ENCODE measurements around the gene FUBP1. TPM values are rescaled to one million over a fixed set of nuclear protein-coding genes. Genes with fewer than 3 reads are reported as not detected.
"Not testable (repeated sequence)": the region's sequence is repeated elsewhere in the genome, so short reads cannot be mapped to it uniquely, and the experiment has no call there.

The FUBP1 gene
- total RNA-seq, 1 donor = 87.7 TPM

- no peak for DNase-seq (ENCODE audit: low read depth)
- no peak overlapping the region for H3K4me3 ChIP-seq (ENCODE audit: low read depth, low read length)
Measured at GRCh38 chr1:77929806-77930205, 49.1 kb downstream of the FUBP1 start.

DNA sequence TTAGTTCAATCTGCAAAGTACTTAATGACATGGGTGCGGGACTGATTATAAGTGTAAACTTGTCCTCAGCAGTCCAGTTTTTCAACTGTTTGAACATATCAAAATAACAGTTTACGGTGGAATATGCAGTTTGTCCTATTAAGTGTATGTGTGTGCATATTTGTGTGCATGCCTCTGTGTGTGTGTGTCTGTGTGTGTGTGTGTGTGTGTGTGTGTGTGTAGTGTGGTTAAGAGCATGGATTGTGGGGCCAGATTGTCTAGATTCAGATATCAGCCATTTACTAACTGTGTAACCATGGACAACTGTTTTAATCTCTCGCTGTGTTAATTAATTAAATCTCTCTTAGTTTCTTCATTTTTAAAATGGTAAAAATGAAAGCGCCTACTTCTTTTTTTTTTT is 51.5 kb downstream of the FUBP1 start:
- TF ChIP-seq CTCF (IDR thresholded peaks at IDR 0.05; ENCODE audit: insufficient read depth, low read length) = no peak
- H3K4me3 ChIP-seq (ENCODE audit: low read depth, low read length) = no peak overlapping the region
- no peak for DNase-seq (ENCODE audit: low read depth)

More at GRCh38 chr1:77929806-77930205, 49.1 kb downstream of the FUBP1 start:
- no peak for TF ChIP-seq CTCF (IDR thresholded peaks at IDR 0.05; ENCODE audit: insufficient read depth, low read length)

GRCh38 chr1:77926561-77927357 is 52.1 kb downstream of the FUBP1 start:
- DNase-seq (ENCODE audit: low read depth) = no peak
- TF ChIP-seq CTCF (IDR thresholded peaks at IDR 0.05; ENCODE audit: insufficient read depth, low read length) = no peak
- H3K4me3 ChIP-seq (ENCODE audit: low read depth, low read length) = no peak overlapping the region

DNA sequence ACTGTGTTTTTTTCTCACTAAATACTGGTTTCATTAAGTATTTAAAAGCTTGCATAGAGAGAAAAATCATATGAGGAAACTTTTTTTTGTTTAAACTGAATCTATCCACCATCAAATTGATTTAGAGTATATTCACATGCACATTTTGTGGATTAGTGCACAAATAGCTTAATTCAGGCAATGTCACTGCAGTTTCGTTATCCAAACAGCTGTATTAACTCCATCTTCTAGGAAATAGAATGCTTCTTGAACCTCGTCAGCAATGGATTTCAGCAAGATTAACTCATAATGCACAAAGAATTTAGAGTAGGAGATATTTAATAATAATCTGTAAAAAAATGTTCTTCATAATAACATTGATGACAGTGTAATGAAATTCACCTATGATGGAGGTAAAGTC is 52.9 kb downstream of the FUBP1 start:
- no peak overlapping the region for H3K4me3 ChIP-seq (ENCODE audit: low read depth, low read length)
- TF ChIP-seq CTCF (IDR thresholded peaks at IDR 0.05; ENCODE audit: insufficient read depth, low read length) = no peak
- DNase-seq (ENCODE audit: low read depth) = peak; percentile 64

DNA sequence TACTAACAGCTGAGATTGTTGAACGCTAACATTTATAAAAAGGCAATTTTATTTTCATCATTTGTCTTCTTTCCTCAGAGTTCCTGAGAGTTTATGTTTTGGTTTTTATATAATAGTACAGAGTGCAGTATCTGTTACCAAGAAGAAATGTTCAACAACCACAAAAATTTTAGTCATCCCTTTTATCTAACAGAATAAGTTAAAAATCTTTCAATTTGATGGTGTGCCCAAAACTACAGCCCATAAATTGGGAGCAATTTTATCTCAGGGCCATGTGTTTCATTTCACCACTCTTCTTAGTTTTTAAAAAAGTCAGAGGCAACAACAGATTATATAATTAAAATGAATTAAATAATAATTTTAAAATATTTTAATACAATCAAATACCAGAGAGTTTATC is 53.4 kb downstream of the FUBP1 start:
- peak; percentile 92 for DNase-seq (ENCODE audit: low read depth)
- no peak for TF ChIP-seq CTCF (IDR thresholded peaks at IDR 0.05; ENCODE audit: insufficient read depth, low read length)
- H3K4me3 ChIP-seq (ENCODE audit: low read depth, low read length) = no peak overlapping the region

- DNase-seq (ENCODE audit: low read depth); H3K4me3 ChIP-seq (ENCODE audit: low read depth, low read length): not testable (repeated sequence)
Measured at GRCh38 chr1:77918918-77919317, 60.0 kb downstream of the FUBP1 start.

DNA sequence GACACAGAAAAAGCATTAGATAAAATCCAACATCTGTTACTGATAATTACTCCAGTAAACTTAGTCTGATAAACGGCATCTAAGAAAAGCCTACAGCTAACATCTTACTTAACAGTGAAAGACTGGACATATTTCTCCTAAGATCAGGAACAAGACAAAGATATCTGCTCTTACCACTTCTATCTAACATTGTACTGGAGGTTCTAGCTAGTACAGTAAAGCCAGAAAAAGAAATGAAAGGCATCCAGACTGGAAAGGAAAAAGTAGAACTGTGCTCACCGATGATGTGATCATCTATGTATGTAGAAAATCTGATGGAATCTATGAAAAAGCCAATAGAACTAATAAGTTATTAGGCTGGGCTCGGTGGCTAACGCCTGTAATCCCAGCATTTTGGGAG is 68.8 kb downstream of the FUBP1 start:
- TF ChIP-seq CTCF (IDR thresholded peaks at IDR 0.05; ENCODE audit: insufficient read depth, low read length) = no peak
- no peak for DNase-seq (ENCODE audit: low read depth)
- no peak overlapping the region for H3K4me3 ChIP-seq (ENCODE audit: low read depth, low read length)

Data from fibroblast of the aortic adventitia (primary cell).